Choroid plexus epithelial cell (primary cell): ENCODE measurements around the gene LY6G5B.

Experiments used
- DNase-seq: peaks from one replicate; pipeline ENCODE4 v3.0.0-alpha.2; 2010; ENCODE audit warnings: low read depth
- H3K4me3 ChIP-seq: 2 replicates; pipeline ENCODE4 v1.5.1; 2011; ENCODE audit warnings: low read depth, mild to moderate bottlenecking, control low read depth, low read length, moderate library complexity
- CTCF ChIP-seq: conservative IDR thresholded peaks from 2 replicates; pipeline ENCODE4 v1.5.1; 2011; ENCODE audit warnings: low read depth, mild to moderate bottlenecking, control low read depth, inconsistent platforms, low read length, moderate library complexity

Gene LY6G5B

DNA sequence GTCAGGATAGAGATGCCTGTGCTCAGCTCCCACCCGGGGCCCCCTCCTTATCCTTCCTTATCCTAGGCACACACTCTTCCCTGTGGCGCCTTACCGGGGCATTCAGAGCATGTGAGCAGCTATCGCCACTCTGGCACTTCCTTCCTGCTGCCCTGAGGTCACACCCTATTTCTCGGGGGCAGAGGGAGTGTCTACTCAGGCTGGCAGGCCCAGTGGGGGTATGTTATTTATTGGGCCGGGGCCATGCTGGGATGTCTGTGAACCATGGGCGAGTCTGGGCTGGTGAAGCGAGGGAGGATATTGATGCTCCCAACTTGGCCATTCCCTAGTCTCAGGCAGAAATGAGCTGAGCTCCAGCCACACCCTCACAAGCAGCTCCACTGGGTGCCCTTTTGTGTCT is 41.5 kb downstream of the LY6G5B start:
- DNase-seq, result no peak
- no peak for TF ChIP-seq CTCF
- no peak overlapping the region for H3K4me3 ChIP-seq

DNA sequence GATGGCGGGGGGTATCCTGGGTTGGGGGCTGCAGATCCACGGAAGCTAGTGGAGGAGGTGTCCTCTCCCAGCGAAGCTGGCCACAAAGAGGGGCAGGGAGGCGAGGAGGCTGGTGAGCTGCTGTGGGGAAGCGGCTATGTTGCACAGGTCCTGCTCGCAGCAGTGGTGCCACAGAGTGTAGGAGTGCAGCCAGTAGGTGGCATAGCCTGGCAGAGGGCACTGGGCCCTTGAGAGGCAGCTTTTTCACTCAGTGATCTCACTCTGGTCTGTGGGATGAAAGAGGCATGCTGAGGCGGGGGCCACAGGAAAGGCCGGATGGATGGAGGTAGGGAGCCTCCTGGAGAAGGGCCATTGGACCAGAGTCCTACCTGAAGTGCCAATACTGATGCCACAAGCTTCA is 42.5 kb downstream of the LY6G5B start:
- DNase-seq, result no peak
- no peak overlapping the region for H3K4me3 ChIP-seq
- TF ChIP-seq CTCF, result no peak

DNA sequence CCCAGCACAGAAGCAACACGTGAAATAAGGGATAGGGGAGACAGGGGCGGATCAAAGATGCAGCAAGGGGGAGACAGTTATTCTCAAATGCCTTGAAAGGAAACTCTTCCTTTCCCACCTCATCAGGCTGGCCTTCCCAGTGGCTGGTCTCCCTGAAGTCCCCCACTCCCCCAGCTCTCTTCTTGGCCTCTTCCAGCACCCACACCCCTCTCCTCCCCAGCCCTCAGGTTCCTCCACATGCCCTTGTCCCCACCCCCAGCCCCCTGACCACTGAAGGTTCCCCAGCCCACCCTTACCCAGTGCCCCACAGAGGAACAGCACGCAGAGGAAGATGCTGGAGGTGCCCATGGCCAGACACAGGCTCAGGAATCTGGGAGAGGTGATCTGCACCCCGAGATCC is 43.7 kb downstream of the LY6G5B start:
- H3K4me3 ChIP-seq, result no peak overlapping the region
- DNase-seq, result no peak
- no peak for TF ChIP-seq CTCF

DNA sequence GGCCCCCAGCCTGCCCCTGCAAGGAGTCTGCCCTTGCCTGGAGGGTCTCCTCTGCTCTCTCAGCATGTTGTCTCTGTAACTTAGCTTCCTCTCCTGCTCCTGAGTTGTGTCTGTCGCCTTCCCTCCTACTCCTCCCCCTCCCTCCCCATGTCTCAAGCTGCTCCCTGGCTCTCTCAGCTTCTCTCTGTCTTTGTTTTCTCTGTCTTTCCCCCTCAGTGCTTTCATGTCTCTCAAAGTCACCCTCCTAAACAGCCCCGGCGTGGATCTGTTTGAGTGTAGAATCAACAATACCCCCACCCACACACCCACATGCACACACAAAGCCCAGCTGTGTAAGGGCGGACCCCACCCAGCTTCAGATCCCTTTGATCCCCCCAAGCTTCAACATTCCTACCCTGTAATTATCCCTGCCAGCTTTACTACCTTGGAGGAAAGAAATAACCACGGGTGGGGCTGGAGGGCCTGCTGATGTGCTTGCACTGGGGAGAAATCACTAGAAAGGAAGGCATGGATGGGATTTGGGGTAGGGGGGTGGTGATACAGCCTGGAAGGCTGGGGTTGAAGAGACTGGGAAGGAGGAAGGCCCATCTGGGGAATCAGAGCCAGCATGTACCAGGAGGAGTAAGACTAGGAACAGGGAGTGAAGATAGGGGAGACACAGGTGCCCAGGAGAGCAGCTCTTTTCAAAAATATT is 44.4 kb downstream of the LY6G5B start:
- TF ChIP-seq CTCF, result no peak
- H3K4me3 ChIP-seq, result no peak overlapping the region
- DNase-seq, result no peak

DNA sequence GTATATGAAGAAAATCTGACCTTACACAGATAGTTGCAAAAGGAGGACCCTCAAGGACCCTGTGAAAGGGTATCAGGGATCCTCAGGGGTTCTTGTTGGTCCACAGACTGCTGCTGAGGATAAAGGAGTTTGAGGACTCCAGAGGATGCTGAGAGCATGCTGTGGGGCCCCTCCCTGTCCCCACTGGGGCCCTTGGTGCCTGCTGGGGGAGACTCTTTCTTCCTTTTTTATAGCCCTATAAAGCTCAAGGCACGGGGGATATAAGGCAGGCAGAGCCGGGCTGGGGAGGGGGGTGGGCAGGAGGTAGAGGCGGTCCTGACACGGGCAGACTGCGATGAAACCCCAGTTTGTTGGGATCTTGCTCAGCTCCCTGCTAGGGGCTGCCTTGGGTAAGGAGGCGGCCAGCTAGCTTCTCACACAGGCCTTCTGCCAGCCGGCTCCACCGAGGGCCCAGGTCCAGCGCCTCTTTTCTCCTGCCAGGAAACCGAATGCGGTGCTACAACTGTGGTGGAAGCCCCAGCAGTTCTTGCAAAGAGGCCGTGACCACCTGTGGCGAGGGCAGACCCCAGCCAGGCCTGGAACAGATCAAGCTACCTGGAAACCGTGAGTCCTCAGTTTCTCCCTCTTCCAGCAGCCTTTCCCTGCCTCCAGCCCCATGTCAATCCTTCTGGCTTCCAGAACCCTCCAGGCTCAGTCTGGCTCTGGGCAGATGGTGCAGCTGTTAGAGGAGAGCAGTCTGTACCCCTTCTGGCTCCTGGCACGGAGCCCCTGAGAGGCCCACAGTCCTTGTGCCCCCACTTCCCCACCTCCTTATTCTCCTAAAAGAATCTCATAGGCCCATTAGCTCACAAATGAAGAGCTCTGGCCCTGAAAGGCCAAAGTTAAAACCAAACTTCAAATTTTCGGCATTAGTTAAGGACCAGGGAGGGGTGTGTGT is 45.5 kb downstream of the LY6G5B start, which contains the start of gene LY6G6D:
Gene LY6G6D (plus strand): TSS at position 327 of the 937 bp plus-strand sequence. CDS start 8 bp downstream, at position 335.
- no peak for DNase-seq
- no peak for TF ChIP-seq CTCF
- H3K4me3 ChIP-seq, result no peak within 1 kb of the TSS

DNA sequence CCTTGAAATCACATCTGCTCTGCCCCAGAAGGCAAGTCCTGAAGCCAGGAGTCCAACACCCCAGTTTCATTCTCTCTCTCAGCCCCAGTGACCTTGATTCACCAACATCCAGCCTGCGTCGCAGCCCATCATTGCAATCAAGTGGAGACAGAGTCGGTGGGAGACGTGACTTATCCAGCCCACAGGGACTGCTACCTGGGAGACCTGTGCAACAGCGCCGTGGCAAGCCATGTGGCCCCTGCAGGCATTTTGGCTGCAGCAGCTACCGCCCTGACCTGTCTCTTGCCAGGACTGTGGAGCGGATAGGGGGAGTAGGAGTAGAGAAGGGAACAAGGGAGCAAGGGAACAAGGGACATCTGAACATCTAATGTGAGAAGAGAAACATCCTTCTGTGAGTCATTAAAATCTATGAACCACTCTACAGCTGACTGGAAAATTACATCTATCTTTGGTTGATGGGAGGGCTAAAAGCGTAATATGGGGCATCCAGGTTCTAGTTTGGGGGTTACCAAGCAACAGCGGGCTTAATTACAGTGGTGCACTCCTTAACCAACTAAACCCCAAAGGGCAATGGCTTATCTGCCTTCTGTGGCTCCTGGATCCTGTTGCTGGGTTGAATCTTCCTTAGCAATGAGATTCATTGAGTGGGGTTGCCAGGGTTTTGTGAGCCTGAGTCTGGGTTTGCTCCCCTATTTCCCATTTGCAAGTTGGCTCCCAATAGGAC is 47.9 kb downstream of the LY6G5B start:
- TF ChIP-seq CTCF, result no peak
- H3K4me3 ChIP-seq, result no peak overlapping the region
- no peak for DNase-seq
